Osteocyte (in vitro differentiated cells): ENCODE results near the gene EEF1AKMT1. TPM values are rescaled to one million over a fixed set of nuclear protein-coding genes. Genes with fewer than 3 reads are reported as not detected.

Experiments
- DNase-seq: peaks from one replicate; pipeline ENCODE4 v3.0.0; 2021; ENCODE audit warnings: mixed read lengths; ENCODE audit not compliant: unreplicated experiment; ENCODE audit errors: extremely low spot score
- H3K27ac Mint-ChIP-seq: one replicate; pipeline ENCODE4 v1.8.0; 2021; ENCODE audit warnings: mild to moderate bottlenecking, mixed read lengths; ENCODE audit not compliant: unreplicated experiment
- H3K27me3 Mint-ChIP-seq: one replicate; pipeline ENCODE4 v1.8.0; 2021; ENCODE audit warnings: mixed read lengths; ENCODE audit not compliant: unreplicated experiment
- H3K36me3 Mint-ChIP-seq: one replicate; pipeline ENCODE4 v1.8.0; 2021; ENCODE audit warnings: mixed read lengths; ENCODE audit not compliant: unreplicated experiment
- H3K4me1 Mint-ChIP-seq: one replicate; pipeline ENCODE4 v1.8.0; 2021; ENCODE audit warnings: mixed read lengths; ENCODE audit not compliant: unreplicated experiment
- H3K4me3 Mint-ChIP-seq: one replicate; pipeline ENCODE4 v1.8.0; 2021; ENCODE audit warnings: mild to moderate bottlenecking, moderate library complexity, mixed read lengths; ENCODE audit not compliant: unreplicated experiment
- H3K9me3 Mint-ChIP-seq: one replicate; pipeline ENCODE4 v1.8.0; 2021; ENCODE audit warnings: mixed read lengths; ENCODE audit not compliant: unreplicated experiment
- CTCF ChIP-seq: fragments of 200-600 bp; sonication (generic); IDR thresholded peaks from 2 replicates; pipeline ENCODE4 v1.5.0; 2021; ENCODE audit warnings: antibody characterized with exemption, mild to moderate bottlenecking, moderate library complexity
- long read RNA-seq: library from polyadenylated mRNA; unstranded; transcript quantifications from one replicate; pipeline ENCODE4 v2.0.0, GENCODE V29; 2021
- total RNA-seq: library from RNA; stranded (reverse); gene quantifications from 2 replicates; pipeline ENCODE4 v1.2.1, GENCODE V29; 2021

The EEF1AKMT1 gene
- 8.8 and 10.8 TPM in 2 replicates for total RNA-seq
- long read RNA-seq, partial matches to known transcripts = 0 of 9 reads
- long read RNA-seq, other reads (novel, unspliced or antisense) = 6 of 9 reads

GRCh38 chr13:20773194-20774080, at the start of gene EEF1AKMT1:
Gene EEF1AKMT1 (minus strand): TSS chr13:20773961. CDS start chr13:20757598, 16,363 bp downstream.
- Mint-ChIP-seq H3K4me3 (peak within 1 kb of the TSS; percentile 99), H3K4me1 (peaks cover 22% of the 10 kb centered on the region), H3K9me3 (peaks cover 22% of the 10 kb centered on the region), H3K36me3 (peaks cover 27% of the 10 kb centered on the region), H3K27ac (peak within 1 kb of the TSS; percentile 99), H3K27me3 (no peaks in the 10 kb centered on the region)
- no peak for TF ChIP-seq CTCF
- DNase-seq = peak; percentile 98

- H3K9me3 Mint-ChIP-seq = no peaks in the 10 kb centered on the region
- DNase-seq = no peak
- no peak overlapping the region for H3K27ac Mint-ChIP-seq
- TF ChIP-seq CTCF = no peak
- peaks cover 15% of the 10 kb centered on the region for H3K36me3 Mint-ChIP-seq
- peaks cover 13% of the 10 kb centered on the region for H3K4me1 Mint-ChIP-seq
- H3K27me3 Mint-ChIP-seq = no peaks in the 10 kb centered on the region
- no peak overlapping the region for H3K4me3 Mint-ChIP-seq
Observed at GRCh38 chr13:20823071-20823470, 49.3 kb upstream of the EEF1AKMT1 start.

GRCh38 chr13:20822406-20822805, 48.6 kb upstream of the EEF1AKMT1 start:
- Mint-ChIP-seq H3K27me3 (no peaks in the 10 kb centered on the region), H3K9me3 (no peaks in the 10 kb centered on the region), H3K27ac (no peak overlapping the region), H3K36me3 (peaks cover 17% of the 10 kb centered on the region), H3K4me3 (no peak overlapping the region), H3K4me1 (peaks cover 9% of the 10 kb centered on the region)
- no peak for TF ChIP-seq CTCF
- DNase-seq = no peak

GRCh38 chr13:20819715-20820114, 46.0 kb upstream of the EEF1AKMT1 start:
- H3K9me3 Mint-ChIP-seq = no peaks in the 10 kb centered on the region
- no peaks in the 10 kb centered on the region for H3K27me3 Mint-ChIP-seq
- peaks cover 15% of the 10 kb centered on the region for H3K4me1 Mint-ChIP-seq
- H3K27ac Mint-ChIP-seq = no peak overlapping the region
- no peak for DNase-seq
- no peak overlapping the region for H3K4me3 Mint-ChIP-seq
- no peak for TF ChIP-seq CTCF
- peaks cover 15% of the 10 kb centered on the region for H3K36me3 Mint-ChIP-seq

- Mint-ChIP-seq H3K4me3 (no peak overlapping the region), H3K9me3 (no peaks in the 10 kb centered on the region), H3K4me1 (peaks cover 45% of the 10 kb centered on the region), H3K27ac (no peak overlapping the region), H3K36me3 (peaks cover 15% of the 10 kb centered on the region), H3K27me3 (no peaks in the 10 kb centered on the region)
- TF ChIP-seq CTCF = no peak
- DNase-seq = no peak
Observed at GRCh38 chr13:20815464-20815863, 41.7 kb upstream of the EEF1AKMT1 start.
